Activated CD8-positive, alpha-beta memory T cell treated with anti-CD3 and anti-CD28 coated beads for 4 hours (primary cell): ENCODE data around the gene PUM1.
A peak's percentile ranks its signal among the peaks of the same experiment; 100 is the strongest.
"Not testable (repeated sequence)": the region's sequence is repeated elsewhere in the genome, so short reads cannot be mapped to it uniquely, and the experiment has no call there.

Source experiments
- DNase-seq, 2 donors: peaks; one replicate each; pipeline ENCODE4 v3.0.0-alpha.2; 2020; ENCODE audit warnings: low read depth in 2 of 2

PUM1 gene

DNA sequence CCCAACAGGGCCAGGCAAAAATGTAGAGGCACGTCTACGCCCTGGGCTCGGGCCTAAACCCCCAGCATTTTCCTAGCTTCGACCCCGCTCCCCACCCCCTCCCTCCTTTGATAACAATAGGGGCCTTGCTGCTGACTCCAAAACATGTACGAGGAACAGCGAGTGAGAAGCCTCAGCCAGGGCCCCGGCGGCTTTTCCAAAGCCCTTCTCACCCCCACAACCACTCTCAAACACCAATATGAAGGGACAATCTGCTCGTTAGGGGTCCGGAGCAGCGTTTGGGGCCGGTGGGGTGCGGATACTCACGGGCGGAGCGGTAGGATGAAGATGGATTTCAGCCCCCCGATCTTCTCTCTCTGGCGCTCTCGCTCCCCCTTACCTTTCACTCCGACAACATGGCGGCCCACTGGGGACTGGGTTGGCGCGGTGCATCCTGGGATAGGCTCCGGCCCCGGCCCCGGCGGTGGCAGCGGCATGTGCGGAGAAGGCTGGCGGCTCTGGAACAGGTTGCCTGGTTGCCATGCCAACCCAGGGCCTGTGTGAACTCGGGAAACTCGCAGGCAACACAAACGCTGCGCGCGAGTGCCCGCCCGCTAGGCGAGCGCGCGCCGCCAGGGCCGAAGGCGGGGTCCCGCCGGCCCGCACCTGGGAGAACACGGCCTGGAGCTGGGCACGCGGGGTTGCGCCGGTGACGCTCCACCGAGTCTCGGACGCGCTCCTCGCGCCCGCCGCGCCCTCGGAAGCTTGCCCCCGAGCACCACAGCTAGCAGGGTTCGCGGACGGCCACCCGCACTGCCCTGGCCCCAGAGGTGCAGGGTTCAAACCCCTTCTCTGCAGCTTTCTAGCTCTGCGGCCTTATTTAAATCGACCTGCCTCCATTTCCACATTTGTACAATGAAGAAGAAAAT is at the start of gene PUM1:
PUM1 (minus strand) TSS at position 408 of the 908 bp plus-strand sequence. CDS start 6,151 bp downstream, outside the sequence.
- DNase-seq, result peak; percentile 95 to 97

- no peak for DNase-seq
Observed at GRCh38 chr1:31112266-31112935, 46.9 kb upstream of the PUM1 start.

DNA sequence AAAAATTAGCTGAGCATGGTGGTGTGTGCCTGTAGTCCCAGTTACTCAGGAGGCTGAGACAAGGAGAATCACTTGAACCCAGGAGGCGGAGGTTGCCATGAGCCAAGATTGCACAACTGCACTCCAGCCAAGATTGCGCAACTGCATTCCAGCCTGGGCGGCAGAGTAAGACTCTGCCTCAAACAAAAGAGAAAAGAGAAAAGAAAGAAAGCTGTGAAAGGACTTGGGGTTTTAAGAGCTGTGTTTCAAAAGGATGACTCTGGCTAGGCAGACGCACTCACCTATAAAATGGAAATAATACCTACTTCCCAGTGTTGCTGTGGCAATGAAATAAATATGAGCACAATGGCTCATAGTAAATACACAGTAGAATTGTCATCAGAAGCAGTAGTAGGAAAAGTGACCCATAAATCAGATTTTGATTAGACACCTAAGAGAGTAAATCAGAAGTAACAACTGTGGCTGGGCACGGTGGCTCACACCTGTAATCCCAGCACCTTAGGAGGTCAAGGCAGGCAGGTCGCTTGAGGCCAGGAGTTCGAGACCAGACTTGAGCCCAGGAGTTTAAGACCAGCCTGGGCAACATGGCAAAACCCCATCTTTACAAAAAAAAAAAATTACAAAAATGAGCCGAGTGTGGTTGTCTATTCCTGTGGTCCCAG is 45.9 kb upstream of the PUM1 start:
- no peak for DNase-seq

GRCh38 chr1:31110846-31111245 is 45.3 kb upstream of the PUM1 start:
- DNase-seq, result no peak

- no peak for DNase-seq
Observed at GRCh38 chr1:31108861-31109260, 43.3 kb upstream of the PUM1 start.

DNA sequence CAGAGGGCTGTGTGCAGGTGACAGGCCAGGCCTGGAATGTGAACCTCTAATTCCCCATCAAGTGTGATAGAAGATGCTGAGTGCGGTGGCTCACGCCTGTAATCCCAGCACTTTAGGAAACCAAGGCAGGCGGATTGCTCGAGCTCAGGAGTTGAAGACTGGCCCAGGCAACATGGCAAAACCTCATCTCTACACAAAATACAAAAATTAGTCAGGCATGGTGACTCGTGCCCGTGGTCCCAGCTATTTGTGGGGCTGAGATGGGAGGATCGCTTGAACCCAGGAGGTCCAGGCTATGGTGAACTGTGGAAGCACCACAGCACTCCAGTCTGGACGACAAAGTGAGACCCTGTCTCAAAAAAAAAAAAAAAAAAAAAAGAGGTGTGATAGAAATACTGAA is 40.1 kb upstream of the PUM1 start:
- no peak for DNase-seq

DNA sequence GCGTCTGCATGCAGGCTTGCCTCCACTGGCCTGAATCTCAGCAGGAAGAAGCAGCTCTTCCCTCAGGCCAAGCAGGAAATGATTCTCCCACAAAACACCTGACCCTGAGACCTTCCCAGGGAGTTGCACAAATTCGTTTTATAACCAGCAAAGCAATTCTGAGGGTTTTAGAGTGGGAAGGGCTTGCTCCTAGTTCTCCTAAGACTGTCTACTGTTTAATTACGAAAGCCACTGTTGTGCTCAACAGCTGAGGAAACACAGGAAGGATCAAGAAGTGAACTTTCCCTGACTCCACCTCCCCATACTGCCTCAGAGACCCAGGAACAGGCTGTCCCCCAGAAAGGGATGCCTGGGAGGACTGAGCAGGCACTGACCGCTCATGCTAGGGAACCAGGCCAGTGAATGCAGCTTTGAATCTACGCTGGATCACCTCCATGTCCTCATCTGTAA is 37.0 kb upstream of the PUM1 start:
- no peak for DNase-seq

GRCh38 chr1:31101147-31101502 is 35.6 kb upstream of the PUM1 start:
- DNase-seq, result no peak

GRCh38 chr1:31099293-31100032 is 33.9 kb upstream of the PUM1 start:
- no peak for DNase-seq

- DNase-seq, result no peak
Observed at GRCh38 chr1:31095985-31096384, 30.5 kb upstream of the PUM1 start.

DNA sequence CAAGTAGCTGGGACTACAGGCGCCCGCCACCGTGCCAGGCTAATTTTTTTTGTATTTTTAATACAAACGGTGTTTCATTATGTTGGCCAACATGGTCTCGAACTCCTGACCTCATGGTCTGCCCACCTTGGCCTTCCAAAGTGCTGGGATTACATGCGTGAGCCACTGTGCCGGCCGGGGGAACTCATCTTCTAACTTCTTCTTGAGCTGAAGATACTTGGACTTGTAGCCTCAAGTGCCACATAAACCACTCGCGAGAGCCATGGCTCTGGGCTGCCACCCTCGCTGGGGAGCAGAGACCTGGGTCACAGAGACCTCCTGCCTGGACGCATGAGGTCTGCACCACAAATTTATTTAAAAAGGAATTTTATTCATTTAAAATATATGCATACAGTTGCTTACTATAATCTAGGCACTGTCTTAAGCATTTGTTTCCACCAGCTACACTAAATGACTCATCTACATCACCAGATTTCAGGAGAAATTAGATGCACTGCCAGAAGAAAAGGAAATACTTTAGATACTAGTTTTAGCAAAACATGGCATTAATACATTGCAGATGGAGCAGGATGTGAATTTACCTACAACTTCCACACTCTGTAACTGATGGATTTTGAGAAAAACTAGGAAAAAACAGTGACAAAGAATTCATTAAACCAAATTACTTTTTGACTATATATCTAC is 29.9 kb upstream of the PUM1 start:
- DNase-seq, result no peak

DNA sequence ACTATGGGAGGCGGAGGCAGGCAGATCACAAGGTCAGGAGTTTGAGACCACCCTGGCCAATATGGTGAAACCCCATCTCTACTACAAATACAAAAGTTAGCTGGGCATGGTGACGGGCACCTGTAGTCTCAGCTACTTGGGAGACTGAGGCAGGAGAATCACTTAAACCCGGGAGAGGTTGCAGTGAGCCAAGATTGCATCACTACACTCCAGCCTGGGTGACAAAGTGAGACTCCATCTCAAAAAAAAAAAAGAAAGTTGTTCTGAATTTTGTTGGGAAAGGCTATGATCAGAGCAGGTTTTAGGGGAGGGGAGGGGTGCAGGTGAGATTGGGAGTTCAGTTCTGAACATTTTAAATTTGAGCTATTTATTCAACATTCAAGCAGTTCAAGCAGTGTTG is 22.6 kb upstream of the PUM1 start:
- not testable (repeated sequence) for DNase-seq

DNA sequence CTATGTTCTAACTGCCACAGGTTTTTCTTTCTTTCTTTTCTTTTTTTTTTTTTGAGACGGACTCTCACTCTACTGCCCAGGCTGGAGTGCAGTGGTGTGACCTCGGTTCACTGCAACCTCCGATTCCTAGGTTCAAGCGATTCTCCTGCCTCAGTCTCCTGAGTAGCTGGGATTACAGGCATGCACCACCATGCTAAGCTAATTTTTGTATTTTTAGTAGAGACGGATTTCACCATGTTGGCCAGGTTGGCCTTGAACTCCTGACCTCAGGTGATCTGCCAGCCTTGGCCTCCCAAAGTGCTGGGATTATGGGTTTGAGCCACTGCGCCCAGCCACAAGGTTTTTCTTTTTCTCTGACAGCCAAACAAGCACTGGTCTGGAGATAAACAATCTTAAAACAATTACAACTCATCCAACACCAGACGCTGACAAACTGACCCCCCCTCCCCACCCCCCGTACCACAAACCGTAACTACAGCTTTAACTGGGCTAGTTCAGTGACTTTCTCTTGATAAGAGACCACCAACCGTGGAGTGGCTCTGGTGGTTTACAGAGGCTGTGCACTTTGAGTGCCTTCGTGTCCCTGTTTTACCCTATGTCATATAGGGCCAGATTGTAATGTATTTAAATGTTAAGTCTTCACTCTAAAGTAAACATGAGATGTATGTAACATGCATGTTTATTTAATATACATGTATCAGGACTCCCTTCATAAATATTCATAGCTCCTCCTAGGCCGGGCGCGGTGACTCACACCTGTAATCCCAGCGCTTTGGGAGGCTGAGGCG is 19.5 kb upstream of the PUM1 start:
- no peak for DNase-seq

DNA sequence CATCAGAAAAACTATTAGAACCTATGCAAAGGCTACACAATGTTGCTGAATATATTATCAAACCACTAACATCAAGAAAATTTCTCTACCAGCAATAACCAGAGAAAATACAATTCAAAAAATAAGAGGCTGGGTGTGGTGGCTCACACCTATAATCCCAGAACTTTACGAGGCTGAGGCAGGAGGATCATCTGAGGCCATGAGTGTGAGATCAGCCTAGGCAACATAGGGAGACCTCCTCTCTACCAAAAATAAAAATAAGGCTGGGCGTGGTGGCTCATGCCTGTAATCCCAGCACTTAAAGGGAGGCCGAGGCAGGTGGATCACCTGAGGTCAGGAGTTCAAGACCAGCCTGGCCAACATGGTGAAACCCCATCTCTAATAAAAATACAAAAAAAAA is 16.9 kb upstream of the PUM1 start:
- no peak for DNase-seq

DNA sequence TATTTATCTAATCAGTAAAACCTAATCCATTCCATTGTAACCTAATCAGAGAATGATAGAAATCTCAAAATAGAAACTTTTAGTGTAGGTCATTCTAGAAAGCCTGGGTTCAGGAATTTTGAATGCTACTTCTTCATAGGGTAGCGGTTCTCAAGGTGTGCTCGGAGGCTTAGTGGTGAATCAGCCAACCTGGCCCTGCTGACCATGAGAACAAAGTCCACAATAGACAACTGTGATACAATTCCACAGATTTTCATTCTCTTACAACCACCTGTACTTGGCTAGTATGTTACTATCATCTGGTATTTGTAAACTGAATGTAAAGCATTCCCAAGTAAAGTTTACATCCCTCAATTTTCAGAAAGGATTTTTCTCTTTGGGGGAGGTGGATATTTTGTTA is 7.5 kb upstream of the PUM1 start:
- DNase-seq, result no peak

DNA sequence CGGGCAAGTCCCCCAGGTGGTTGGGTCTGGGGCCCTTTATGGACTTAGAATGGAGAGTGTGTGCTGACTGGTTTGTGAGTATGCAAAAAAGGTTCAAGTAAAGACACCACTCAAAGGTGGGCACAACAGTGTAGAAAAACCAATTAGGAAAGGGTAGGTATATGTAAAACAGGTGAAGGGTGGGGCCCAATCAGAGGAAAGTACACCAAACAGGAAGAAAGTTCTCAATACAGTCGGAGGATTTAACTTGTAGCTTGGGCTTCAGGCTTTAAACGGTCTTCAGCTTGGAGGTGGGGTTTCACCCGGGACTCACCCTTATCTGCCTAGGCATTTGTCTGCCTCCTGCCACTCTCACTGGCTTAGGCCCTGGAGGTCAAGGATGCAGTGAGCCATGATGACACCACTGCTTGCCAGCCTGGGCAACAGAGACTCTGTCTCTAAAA is 6.8 kb upstream of the PUM1 start:
- no peak for DNase-seq

GRCh38 chr1:31069392-31069791 is 3.9 kb upstream of the PUM1 start:
- no peak for DNase-seq

GRCh38 chr1:31064718-31065309 is 703 bp downstream of the PUM1 start:
- DNase-seq, result peak; percentile 0 to 1

- DNase-seq, result no peak
Observed at GRCh38 chr1:31064111-31064717, 1.3 kb downstream of the PUM1 start.

DNA sequence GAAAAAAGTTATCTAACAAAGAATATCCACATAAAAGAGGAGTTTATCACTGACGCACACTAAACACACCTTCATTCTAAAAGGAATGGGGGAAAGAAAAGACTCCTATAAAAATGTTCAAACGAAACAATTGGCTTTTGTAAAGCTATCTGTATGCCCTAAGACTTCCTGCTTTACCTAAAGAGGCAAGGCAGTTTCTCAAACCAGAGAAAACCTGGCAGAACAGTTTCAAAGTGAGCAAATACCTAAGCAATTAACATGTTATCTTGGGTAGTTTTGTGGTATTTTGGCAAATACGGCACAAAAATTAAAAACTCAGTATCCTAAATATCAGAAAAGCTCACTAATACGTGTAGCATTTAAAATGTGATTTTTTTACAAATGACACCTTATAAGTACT is 1.9 kb downstream of the PUM1 start:
- DNase-seq, result no peak
